Measurements from ENCODE around the gene MYH9. TPM values are rescaled to one million over a fixed set of nuclear protein-coding genes. Genes with fewer than 3 reads are reported as not detected.

Gene MYH9
- total RNA-seq, 4 donors from 2014 or later = 241 to 387 (median 358) TPM

- TF ChIP-seq CTCF (IDR thresholded peaks at IDR 0.05) (no peak), POLR2AphosphoS5 (IDR thresholded peaks at IDR 0.05) (no peak), POLR2A (IDR thresholded peaks at IDR 0.05; ENCODE audit: low read depth) (no peak), EP300 (IDR thresholded peaks at IDR 0.05) (no peak)
- intact Hi-C loops (cut with DNase I) = no loop called here
- Histone ChIP-seq H3K4me1 (peaks cover 0 to 23% (median 20%) of the 10 kb centered on the region in 4 donors), H3K9me3 (no peaks in the 10 kb centered on the region), H3K27ac (replicated peaks in 1 of 4) (peak overlapping the region; percentile 78 to 89 (median 84)), H3K27me3 (no peaks in the 10 kb centered on the region), H3K36me3 (peaks cover 99 to 100% (median 100%) of the 10 kb centered on the region in 4 donors), H3K4me3 (no peak overlapping the region)
- DNase-seq (ENCODE audit: extremely low spot score) = no peak
- 78% methylated on average over 12 of the region's 19 CpGs for WGBS
Observed at GRCh38 chr22:36297568-36297967, 90.2 kb downstream of the MYH9 start.

GRCh38 chr22:36296690-36297089 lies 91.1 kb downstream of the MYH9 start:
- Histone ChIP-seq H3K36me3 (peaks cover 100% of the 10 kb centered on the region in 4 donors), H3K4me1 (peaks cover 0 to 17% (median 11%) of the 10 kb centered on the region in 4 donors), H3K27ac (replicated peaks in 1 of 4) (peak overlapping the region; percentile 63 to 84 (median 81)), H3K9me3 (no peaks in the 10 kb centered on the region), H3K27me3 (no peaks in the 10 kb centered on the region), H3K4me3 (no peak overlapping the region)
- no peak for DNase-seq (ENCODE audit: extremely low spot score)
- no peak for TF ChIP-seq EP300 (IDR thresholded peaks at IDR 0.05)
- TF ChIP-seq POLR2A (IDR thresholded peaks at IDR 0.05; ENCODE audit: low read depth) = no peak
- peak in 1 of 2 donors; percentile 13 for TF ChIP-seq POLR2AphosphoS5 (IDR thresholded peaks at IDR 0.05)
- TF ChIP-seq CTCF (IDR thresholded peaks at IDR 0.05) = no peak
- 87% methylated on average over 7 of the region's 15 CpGs for WGBS
- intact Hi-C loops (cut with DNase I) = no loop called here

GRCh38 chr22:36295247-36295646 lies 92.5 kb downstream of the MYH9 start:
- no peak for TF ChIP-seq CTCF (IDR thresholded peaks at IDR 0.05)
- no peak for TF ChIP-seq EP300 (IDR thresholded peaks at IDR 0.05)
- no peak for TF ChIP-seq POLR2A (IDR thresholded peaks at IDR 0.05; ENCODE audit: low read depth)
- no peak for TF ChIP-seq POLR2AphosphoS5 (IDR thresholded peaks at IDR 0.05)
- intact Hi-C loops (cut with DNase I) = no loop called here
- WGBS = 82% methylated on average over 7 of the region's 7 CpGs
- no peak for DNase-seq (ENCODE audit: extremely low spot score)
- Histone ChIP-seq H3K27me3 (no peaks in the 10 kb centered on the region), H3K36me3 (peaks cover 87 to 98% (median 95%) of the 10 kb centered on the region in 4 donors), H3K27ac (replicated peaks in 1 of 4) (peak overlapping the region; percentile 14 to 84 (median 16)), H3K9me3 (no peaks in the 10 kb centered on the region), H3K4me3 (no peak overlapping the region), H3K4me1 (peaks cover 0 to 4% (median 2%) of the 10 kb centered on the region in 4 donors)

- no peak for DNase-seq (ENCODE audit: extremely low spot score)
- Histone ChIP-seq H3K9me3 (no peaks in the 10 kb centered on the region), H3K4me1 (peaks cover 0 to 5% (median 2%) of the 10 kb centered on the region in 4 donors), H3K36me3 (peaks cover 86 to 98% (median 93%) of the 10 kb centered on the region in 4 donors), H3K27ac (replicated peaks in 1 of 4) (peak overlapping the region in 3 of 4 donors; percentile 15 to 84 (median 16)), H3K4me3 (no peak overlapping the region), H3K27me3 (no peaks in the 10 kb centered on the region)
- WGBS = 80% methylated on average over 5 of the region's 11 CpGs
- intact Hi-C loops (cut with DNase I) = no loop called here
- no peak for TF ChIP-seq CTCF (IDR thresholded peaks at IDR 0.05)
- peak in 1 of 2 donors; percentile 17 for TF ChIP-seq POLR2AphosphoS5 (IDR thresholded peaks at IDR 0.05)
- no peak for TF ChIP-seq EP300 (IDR thresholded peaks at IDR 0.05)
- TF ChIP-seq POLR2A (IDR thresholded peaks at IDR 0.05; ENCODE audit: low read depth) = no peak
Observed at GRCh38 chr22:36294801-36295200, 93.0 kb downstream of the MYH9 start.

- Histone ChIP-seq H3K36me3 (peaks cover 86 to 98% (median 93%) of the 10 kb centered on the region in 4 donors), H3K4me3 (no peak overlapping the region), H3K4me1 (peaks cover 0 to 10% (median 5%) of the 10 kb centered on the region in 4 donors), H3K27ac (replicated peaks in 1 of 4) (peak overlapping the region in 1 of 4 donors; percentile 28), H3K27me3 (no peaks in the 10 kb centered on the region), H3K9me3 (no peaks in the 10 kb centered on the region)
- DNase-seq (ENCODE audit: extremely low spot score) = no peak
- intact Hi-C loops (cut with DNase I) = no loop called here
- WGBS = 87% methylated on average over 6 of the region's 7 CpGs
- TF ChIP-seq EP300 (IDR thresholded peaks at IDR 0.05) = no peak
- no peak for TF ChIP-seq POLR2A (IDR thresholded peaks at IDR 0.05; ENCODE audit: low read depth)
- no peak for TF ChIP-seq POLR2AphosphoS5 (IDR thresholded peaks at IDR 0.05)
- TF ChIP-seq CTCF (IDR thresholded peaks at IDR 0.05) = no peak
Observed at GRCh38 chr22:36294293-36294620, 93.5 kb downstream of the MYH9 start.

Measured in esophagus muscularis mucosa (tissue), 4 donors.